ENCODE data around the gene YTHDF2. TPM values are rescaled to one million over a fixed set of nuclear protein-coding genes. Genes with fewer than 3 reads are reported as not detected.
"Not testable (repeated sequence)": the region's sequence is repeated elsewhere in the genome, so short reads cannot be mapped to it uniquely, and the experiment has no call there.

Gene YTHDF2
- polyA plus RNA-seq, 3 donors, result 82.8 to 112 (median 94.4) TPM

DNA sequence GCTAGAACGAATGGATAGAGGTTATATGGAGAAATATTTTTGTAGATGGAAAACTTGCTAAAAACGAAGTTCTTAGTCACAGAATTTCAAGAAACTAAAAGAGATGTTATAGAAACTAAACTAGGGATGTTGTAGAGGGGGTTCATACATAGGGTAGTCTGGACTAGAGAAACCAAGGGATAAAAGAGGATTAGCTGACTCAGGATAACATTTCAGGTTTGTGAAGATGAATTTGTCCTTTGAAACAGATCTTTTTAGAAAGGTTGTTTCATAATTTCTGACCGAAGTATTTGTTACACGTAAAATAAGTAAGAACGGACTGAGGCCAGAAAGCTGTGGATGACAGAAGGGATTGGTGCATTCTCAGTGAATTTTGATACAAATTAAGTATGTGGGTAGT lies 13.6 kb downstream of the YTHDF2 start:
- no peak for DNase-seq (ENCODE audit: extremely low read depth in 1 of 11, low read depth in 9 of 11, low spot score in 4 of 11)

DNA sequence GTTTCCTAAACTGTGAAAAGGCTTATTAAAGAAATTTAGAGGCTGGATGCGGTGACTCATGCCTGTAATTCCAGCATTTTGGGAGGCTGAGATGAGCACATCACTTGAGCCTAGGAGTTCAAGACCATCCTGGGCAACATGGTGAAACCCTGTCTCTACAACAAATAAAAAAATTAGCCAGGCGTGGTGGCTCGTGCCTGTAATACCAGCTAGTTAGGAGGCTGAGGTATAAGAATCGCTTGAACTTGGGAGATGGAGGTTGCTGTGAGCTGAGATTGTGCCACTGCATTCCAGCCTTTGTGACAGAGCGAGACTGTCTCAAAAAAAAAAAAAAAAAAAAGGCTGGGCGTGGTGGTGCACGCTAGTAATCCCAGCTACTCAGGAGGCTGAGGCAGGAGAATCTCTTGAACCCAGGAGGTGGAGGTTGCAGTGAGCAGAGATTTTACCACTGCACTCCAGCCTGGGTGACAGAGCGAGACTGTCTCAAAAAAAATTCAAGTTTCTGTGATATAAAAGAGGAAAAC lies 14.1 kb downstream of the YTHDF2 start:
- DNase-seq (ENCODE audit: extremely low read depth in 1 of 11, low read depth in 9 of 11, low spot score in 4 of 11), result not testable (repeated sequence)

DNA sequence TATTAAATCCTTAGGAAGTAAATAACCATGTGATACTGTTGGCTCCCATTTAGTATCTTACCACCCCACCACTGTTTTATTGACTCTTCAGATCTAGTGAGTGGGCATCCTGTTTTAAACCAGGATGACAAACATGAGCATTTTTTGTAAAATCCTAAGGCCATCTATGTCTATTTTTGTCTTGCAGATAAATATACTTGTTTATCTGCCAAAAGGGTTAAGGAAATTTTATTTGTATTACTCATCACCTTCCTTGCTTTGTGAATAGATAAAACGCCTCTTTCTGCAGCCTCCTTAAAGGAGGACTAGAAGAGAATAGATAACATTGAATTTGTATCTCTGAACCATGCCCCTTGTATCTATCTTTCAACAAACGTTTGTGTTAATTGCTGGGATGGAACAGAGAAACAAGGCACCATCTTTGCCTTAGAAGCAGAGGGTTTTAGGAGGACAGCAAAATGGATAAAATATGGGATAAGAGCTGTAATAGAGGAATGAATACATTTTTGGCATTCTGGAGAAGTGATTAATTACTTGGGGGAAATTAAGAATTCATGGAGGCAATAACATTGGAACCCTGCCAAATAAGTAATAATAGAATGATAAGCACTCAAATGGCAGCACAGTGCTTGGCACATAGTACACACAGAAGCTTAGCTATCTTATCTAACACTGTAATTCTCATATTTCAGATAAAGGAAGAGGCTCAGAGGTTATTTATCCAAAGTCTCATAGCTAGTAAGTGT lies 14.7 kb downstream of the YTHDF2 start:
- DNase-seq (ENCODE audit: extremely low read depth in 1 of 11, low read depth in 9 of 11, low spot score in 4 of 11), result no peak

DNA sequence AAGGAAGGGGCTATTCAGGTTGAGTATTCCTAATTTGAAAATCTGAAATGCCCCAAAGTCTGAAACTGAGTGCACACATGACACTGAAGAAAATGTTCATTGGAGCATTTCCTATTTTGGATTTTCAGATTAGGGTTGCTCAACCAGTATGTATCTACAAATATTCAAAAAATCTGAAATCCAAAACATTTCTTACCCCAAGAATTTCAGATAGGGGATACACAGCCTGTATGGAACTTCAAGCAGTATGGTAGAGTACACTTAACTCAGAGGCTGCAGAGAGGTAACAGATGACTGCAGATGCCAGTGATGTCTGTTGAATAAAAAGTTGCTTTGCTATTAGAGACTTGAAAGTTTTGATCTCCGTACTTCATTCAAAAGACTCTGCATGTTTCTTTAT lies 19.0 kb downstream of the YTHDF2 start:
- no peak for DNase-seq (ENCODE audit: extremely low read depth in 1 of 11, low read depth in 9 of 11, low spot score in 4 of 11)

DNA sequence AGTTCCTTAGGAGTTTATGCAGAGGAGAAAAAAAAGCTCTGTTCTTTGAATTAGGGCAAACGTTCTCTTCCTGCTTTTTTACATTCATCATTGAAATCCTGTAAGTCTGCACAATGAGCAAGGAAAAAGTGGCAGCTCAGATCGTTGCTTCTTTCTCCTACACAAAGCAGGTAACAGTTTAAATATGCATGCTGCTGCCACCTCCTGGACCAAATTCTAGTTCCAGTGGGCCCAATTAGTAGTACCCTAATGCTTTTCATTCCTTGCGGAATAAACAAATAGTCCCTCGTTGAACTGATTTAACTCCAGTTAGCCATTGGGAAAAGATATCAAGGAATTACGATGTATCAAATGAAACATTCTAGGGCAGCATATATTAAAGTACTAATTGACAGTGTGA lies 20.1 kb downstream of the YTHDF2 start:
- no peak for DNase-seq (ENCODE audit: extremely low read depth in 1 of 11, low read depth in 9 of 11, low spot score in 4 of 11)

DNA sequence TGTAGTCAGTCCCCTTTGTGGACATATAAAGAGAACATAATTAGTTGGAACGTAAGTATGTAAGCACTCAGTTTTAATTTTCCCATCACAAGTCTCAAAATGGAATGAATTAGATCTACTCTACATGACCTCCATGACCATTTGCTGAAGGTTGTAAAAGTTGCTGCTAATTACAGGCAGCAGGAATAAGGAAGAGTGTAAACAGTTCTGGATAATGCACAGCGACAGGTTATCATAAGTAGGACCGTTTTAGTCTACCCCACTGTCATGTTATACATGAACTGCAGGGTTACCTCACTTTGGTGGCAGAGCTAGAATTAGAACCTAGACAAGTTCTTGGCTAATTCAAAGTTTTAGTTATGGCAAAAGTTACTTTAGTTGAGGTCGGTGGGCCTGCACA lies 21.7 kb downstream of the YTHDF2 start:
- no peak for DNase-seq (ENCODE audit: extremely low read depth in 1 of 11, low read depth in 9 of 11, low spot score in 4 of 11)

DNA sequence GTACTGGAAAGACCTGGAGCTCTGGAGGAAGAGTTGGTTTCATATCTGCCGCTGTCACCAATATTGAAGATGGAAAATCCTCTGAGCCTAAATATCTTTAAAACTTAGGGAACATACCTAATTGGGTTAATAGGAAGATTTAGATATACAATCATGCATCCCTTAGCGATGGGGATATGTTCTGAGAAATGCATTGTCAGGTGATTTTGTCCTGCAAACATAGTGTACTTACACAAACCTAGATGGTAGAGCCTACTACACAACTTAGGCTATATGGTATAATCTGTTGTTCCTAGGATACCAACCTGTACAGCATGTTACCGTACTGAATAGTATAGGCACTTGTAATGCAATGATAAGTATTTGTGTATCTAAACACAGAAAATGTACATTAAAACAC lies 22.5 kb downstream of the YTHDF2 start:
- DNase-seq (ENCODE audit: extremely low read depth in 1 of 11, low read depth in 9 of 11, low spot score in 4 of 11), result no peak

DNA sequence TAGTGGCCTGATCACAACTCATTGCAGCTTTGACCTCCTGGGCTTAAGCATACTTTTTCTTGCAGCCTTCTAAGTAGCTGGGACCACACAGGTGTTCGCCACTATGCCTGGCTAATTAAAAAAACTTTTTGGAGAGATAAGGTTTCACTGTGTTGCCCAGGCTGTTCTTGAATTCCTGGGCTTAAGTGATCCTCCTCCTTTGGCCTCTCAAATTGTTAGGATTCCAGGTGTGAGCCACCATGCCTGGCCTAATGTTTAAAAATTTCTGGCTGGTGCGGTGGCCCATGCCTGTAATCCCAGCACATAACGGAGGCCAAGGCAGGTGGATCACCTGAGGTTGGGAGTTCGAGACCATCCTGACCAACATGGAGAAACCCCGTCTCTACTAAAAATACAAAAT lies 24.4 kb downstream of the YTHDF2 start:
- DNase-seq (ENCODE audit: extremely low read depth in 1 of 11, low read depth in 9 of 11, low spot score in 4 of 11), result no peak

DNA sequence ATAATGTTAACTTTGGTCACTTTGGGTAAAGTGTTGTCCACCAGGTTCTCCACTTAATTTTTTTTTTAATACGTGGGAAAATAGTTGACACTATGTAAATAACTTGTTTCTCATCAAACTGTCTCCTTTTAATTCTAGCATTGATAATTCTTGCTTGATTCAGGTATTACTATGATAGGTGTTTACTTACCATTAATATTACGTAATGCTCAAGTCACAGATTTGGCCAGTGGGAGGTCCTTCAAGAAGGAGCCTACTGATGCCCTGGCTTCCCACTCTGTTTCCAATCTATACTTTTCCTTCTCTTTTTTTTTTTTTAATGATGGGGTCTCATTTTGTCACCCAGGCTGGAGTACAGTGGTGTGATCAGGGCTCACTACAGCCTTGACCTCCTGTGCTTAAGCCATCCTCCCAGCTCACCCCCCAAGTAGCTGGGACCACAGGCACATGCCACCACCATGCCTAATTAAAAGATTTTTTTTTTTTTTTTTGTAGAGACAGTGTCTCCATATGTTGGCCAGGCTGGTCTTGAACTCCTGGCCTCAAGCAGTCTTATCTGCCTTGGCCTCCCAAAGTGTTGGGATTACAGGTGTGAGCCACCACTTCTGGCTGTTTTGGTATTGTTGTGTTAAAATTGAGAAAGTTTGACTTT lies 29.9 kb downstream of the YTHDF2 start:
- no peak for DNase-seq (ENCODE audit: extremely low read depth in 1 of 11, low read depth in 9 of 11, low spot score in 4 of 11)

DNA sequence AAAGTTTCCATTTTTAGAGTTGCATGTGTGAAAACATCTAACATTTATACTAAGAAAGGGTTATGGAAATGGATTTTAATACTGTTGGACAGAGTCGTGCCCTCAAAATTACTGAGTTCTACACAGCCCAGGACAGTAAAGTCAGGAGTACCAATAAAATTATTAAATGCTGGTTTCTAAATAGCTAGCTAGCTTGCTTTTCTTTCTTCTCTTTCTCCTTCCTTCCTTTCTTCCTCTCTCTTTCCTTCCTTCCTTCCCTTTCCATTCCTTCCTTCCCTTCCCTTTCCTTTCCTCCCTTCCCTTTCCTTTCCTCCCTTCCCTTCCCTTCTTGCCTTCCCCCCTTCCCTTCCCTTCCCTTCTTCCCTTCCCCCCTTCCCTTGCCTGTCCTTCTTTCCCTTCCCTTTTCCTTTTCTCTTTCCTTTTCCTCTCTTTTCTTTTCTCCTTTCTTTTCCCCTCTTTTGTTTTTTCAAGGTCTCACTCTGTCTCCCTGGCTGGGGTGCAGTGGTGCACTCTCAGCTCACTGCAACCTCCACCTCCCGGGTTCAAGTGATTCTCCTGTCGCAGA lies 33.9 kb downstream of the YTHDF2 start:
- no peak for DNase-seq (ENCODE audit: extremely low read depth in 1 of 11, low read depth in 9 of 11, low spot score in 4 of 11)

DNA sequence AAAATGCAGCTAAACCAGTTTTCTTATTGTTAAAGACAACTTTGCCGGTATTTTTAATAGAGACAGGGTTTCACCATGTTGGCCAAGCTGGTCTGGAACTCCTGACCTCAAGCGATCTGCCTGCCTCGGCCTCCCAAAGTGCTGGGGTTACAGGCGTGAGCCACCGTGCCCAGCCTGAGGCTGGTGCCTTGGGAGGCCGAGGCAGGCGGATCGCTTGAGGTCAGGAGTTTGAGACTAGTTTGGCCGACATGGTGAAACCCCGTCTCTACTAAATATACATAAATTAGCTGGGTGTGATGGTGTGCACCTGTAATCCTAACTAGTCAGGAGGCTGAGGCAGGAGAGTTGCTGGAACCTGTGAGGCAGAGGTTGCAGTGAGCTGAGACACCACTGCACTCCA lies 35.2 kb downstream of the YTHDF2 start:
- not testable (repeated sequence) for DNase-seq (ENCODE audit: extremely low read depth in 1 of 11, low read depth in 9 of 11, low spot score in 4 of 11)

DNA sequence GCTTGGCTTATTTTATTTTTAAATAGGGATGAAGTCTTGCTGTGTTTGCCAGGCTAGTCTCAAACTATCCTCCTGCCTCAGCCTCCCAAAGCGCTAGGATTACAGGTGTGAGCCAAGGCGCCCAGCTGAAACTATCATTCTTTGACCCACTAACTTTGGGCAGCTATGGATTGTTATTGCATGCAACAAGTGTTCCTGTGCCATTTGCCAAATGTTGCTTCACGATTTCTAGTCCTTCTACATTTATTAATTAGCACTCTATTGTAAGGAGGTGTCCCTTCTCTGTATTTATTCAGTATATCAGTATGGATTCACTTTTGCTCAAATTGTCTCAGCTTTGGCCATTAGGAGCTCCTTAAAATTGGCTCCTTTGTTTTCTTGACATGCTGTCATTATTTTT lies 36.4 kb downstream of the YTHDF2 start:
- DNase-seq (ENCODE audit: extremely low read depth in 1 of 11, low read depth in 9 of 11, low spot score in 4 of 11), result no peak

DNA sequence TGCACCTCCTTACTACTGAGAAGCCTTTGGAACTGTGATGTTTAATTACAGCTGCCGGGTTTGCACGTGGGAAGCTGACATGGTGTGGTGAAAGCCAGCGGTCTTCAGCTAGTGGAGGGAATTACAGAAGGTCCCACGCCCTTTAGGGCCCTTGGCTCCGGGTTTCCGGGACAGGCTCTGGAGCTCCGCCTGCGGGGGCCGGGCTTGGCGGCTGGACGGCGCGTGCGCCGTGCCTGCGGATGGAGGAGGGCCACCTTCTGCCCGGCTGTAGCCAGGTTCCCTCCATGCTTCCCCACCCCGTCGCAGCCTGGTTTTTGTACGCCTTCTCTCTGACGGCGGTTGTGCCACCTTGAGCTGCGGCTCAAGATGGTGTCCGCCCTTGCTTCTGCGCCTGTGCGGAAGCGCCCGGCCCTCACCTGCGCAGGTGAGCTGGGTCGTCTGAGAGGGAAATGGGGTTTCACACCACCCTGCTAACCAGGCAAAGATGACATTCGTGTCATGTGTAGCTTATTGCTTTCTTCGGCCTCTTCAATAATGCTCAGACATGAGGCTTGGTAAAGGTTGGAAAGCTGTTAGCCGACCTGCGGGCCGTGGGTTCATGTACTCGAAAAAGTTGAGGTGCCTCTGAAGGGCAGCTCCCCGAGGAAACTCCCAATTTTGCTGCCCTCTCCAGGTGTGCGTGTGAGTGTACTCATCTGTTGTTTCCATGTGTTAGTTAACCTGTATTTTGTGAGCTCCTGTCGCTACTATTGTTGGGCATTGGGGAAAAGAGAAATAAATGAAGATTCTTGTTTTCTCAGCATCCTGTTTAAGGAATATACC lies 38.6 kb downstream of the YTHDF2 start:
- DNase-seq (ENCODE audit: extremely low read depth in 1 of 11, low read depth in 9 of 11, low spot score in 4 of 11), result peak in 10 of 11 donors; percentile 31 to 57 (median 44)

DNA sequence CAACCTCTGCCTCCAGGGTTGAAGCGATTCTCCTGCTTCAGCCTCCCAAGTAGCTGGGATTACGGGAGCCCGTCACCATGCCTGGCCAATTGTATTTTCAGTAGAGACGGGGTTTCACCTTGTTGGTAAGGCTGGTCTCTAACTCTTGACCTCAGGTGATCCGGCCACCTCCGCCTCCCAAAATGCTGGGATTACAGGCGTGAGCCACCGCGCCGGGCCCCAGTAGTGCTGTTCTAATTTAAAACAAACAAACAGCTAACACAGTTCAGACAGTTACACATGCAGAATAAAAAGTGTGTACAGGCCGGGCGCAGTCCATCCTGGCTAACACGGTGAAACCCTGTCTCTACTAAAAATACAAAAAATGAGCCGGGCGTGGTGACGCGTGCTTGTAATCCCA lies 39.6 kb downstream of the YTHDF2 start:
- no peak for DNase-seq (ENCODE audit: extremely low read depth in 1 of 11, low read depth in 9 of 11, low spot score in 4 of 11)

DNA sequence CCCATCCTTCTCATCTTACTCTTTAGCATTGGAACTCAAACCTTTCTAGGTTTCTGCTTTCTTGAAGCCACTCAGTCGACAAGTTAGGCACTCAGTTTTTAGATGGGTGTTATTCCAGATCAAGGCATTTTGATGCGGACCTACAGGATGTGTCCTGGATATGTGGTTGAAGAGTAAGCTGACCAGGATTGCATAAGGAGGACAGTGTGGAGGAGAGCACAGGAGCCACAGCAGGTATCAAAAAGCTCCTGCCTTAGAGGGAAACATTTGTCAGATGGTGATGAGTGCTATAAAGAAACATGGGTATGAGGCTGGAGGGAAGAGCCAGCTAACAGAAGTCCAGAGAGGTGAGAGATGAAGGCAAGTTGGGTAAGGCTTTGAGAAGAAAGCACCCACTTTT lies 41.3 kb downstream of the YTHDF2 start:
- no peak for DNase-seq (ENCODE audit: extremely low read depth in 1 of 11, low read depth in 9 of 11, low spot score in 4 of 11)

DNA sequence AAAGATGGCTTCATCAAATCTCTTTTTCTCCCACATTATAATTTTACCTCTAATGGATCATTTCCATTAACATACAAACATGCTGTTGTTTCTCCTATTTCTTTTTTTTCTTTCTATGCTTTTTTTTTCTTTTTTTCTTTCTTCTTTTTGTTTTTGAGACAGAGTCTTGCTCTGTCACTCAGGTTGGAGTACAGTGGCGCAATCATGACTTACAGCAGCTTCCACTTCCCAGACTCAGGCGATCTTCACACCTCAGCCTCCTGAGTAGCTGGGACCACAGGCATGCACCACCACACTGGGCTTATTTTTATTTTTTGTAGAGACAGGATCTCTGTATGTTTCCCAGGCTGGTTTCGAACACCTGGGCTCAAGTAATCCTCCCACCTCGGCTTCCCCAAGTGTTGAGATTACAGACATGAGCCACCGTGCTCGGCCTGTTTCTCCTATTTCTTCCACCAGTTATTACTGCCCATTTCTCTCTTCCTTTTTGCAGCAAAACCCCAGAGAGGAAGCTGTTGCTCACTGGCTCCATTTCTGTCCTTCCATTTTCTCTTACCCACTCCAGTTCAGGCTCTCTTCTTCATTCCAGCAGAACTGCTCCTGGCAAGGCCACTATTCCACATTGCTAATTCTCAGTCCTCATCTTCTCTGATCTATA lies 43.1 kb downstream of the YTHDF2 start:
- DNase-seq (ENCODE audit: extremely low read depth in 1 of 11, low read depth in 9 of 11, low spot score in 4 of 11), result no peak

DNA sequence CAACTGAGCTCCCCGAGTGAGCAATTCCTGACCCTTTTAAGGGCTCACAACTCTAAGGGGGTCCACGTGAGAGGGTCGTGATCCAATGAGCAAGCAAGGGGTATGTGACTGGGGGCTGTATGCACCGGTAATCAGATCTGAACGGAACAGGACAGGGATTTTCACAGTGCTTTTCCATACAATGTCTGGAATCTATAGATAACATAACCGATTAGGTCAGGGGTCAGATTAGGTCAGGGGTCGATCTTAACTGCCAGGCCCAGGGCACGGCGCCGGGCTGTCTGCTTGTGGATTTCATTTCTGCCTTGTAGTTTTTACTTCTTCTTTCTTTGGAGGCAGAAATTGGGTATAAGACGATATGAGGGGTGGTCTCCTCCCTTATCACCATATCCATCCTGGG lies 44.6 kb downstream of the YTHDF2 start:
- DNase-seq (ENCODE audit: extremely low read depth in 1 of 11, low read depth in 9 of 11, low spot score in 4 of 11), result no peak

DNA sequence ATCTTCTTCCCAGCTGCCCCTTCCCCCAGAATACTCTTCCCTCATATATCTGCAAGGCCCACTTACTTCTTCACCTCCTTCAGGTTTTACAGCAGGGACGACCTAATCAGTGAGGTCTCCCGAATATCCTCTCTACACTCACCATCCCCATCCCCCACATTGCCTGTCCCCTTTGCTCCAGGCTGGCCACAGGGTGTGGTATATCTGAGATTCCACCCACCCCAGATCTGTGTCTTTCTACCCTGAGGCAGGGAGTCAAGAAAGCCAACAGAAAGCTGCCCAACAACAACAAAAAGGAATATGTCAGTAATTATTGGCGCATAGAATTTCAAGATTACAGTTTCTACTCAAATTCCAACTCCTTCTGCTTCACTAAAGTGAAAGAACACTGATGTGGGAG lies 45.3 kb downstream of the YTHDF2 start:
- no peak for DNase-seq (ENCODE audit: extremely low read depth in 1 of 11, low read depth in 9 of 11, low spot score in 4 of 11)

DNA sequence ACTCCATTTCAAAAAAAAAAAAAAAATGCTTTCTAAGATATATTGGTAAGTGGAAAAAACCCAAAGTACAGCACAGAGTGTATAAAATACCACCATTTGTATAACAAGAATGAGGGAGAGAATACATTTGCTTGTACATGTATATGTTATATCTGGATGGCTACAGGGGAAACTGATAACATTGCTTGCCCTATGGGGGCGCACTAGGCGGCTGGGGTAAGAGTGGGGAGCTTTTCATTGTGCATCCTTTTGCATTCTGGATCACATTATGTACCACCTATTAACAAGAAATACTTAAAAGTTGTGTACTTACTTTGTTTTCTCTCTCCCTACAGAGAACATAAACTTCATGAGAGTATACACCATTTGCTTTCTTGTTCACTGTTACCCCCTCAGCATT lies 46.6 kb downstream of the YTHDF2 start:
- no peak for DNase-seq (ENCODE audit: extremely low read depth in 1 of 11, low read depth in 9 of 11, low spot score in 4 of 11)

Measured in renal cortex interstitium (tissue), 11 donors.